GM12878 (cell line): ENCODE results near the gene ADPRS. TPM values are rescaled to one million over a fixed set of nuclear protein-coding genes. Genes with fewer than 3 reads are reported as not detected.

Experiments
- ATAC-seq: fragments of 200-7000 bp; cut with Tn5 transposase; 3 replicates; pipeline ENCODE4 v1.9.1; 2020; ENCODE audit warnings: mild to moderate bottlenecking, moderate library complexity
- BruUV-seq: library from RNA; stranded (reverse); fragments of 400-500 nt; replicated peaks from 2 replicates; lab custom pipeline; 2021; lab: Mats Ljungman, UMichigan
- CTCF ChIA-PET: fragments of 300-600 bp; sonication (Branson Sonifier 250); formaldehyde crosslinking; extraction: SDS; loops from one replicate; lab custom pipeline; 2021; ENCODE audit warnings: inconsistent platforms; lab: Yijun Ruan, JAX
- POLR2A ChIA-PET: fragments of 350-600 bp; formaldehyde crosslinking; extraction: SDS; loops from one replicate; lab custom pipeline; 2021; ENCODE audit warnings: inconsistent platforms; lab: Charles Lee
- RAD21 ChIA-PET: fragments of 300-600 bp; sonication (Branson Sonifier 250); formaldehyde crosslinking; loops from one replicate; lab custom pipeline; 2023; ENCODE audit warnings: antibody characterized with exemption; ENCODE audit not compliant: unreplicated experiment; lab: Charles Lee
- SMC1A ChIA-PET: fragments of 300-600 bp; sonication (Branson Sonifier 250); formaldehyde crosslinking; loops from one replicate; lab custom pipeline; 2023; ENCODE audit not compliant: unreplicated experiment, uncharacterized antibody; lab: Charles Lee
- DNase-seq: peaks from one replicate; pipeline ENCODE4 v3.0.0-alpha.2; 2011; ENCODE audit warnings: low read depth, low spot score
- FAIRE-seq: peaks from 3 replicates; lab custom pipeline; 2011; peaks lifted over from hg19 to GRCh38; lab: Jason Lieb, UNC
- H2AFZ ChIP-seq: 2 replicates; pipeline ENCODE4 v1.6.0; 2011; ENCODE audit warnings: low read depth, low read length, control low read depth; ENCODE audit not compliant: control insufficient read depth
- H3K27ac ChIP-seq: 2 replicates; pipeline ENCODE4 v1.5.1; 2011; ENCODE audit warnings: control low read depth; ENCODE audit not compliant: control insufficient read depth, insufficient read depth
- H3K27me3 ChIP-seq, 2 experiments: replicated peaks in 1 of 2; 2 replicates each; pipeline versions ENCODE4 v1.6.0 to v1.6.1; 2011; ENCODE audit warnings: low read length in 1 of 2; ENCODE audit not compliant: control insufficient read depth in 2 of 2, insufficient read depth in 2 of 2
- H3K36me3 ChIP-seq, 2 experiments: 2 replicates each; pipeline ENCODE4 v1.5.1; 2011; ENCODE audit warnings: low read length in 1 of 2; ENCODE audit not compliant: control insufficient read depth in 2 of 2, insufficient read depth in 2 of 2
- H3K4me1 ChIP-seq: 2 replicates; pipeline ENCODE4 v1.6.1; 2011; ENCODE audit warnings: mild to moderate bottlenecking, low read length, moderate library complexity, mixed read lengths; ENCODE audit not compliant: control insufficient read depth, insufficient read depth
- H3K4me2 ChIP-seq: 2 replicates; pipeline ENCODE4 v1.6.0; 2011; ENCODE audit warnings: control low read depth; ENCODE audit not compliant: control insufficient read depth, insufficient read depth
- H3K4me3 ChIP-seq: fragments of 200-600 bp; sonication (generic); 2 replicates; pipeline ENCODE4 v1.5.1; 2016
- H3K79me2 ChIP-seq: 2 replicates; pipeline ENCODE4 v1.6.0; 2011; ENCODE audit warnings: low read length; ENCODE audit not compliant: control insufficient read depth, insufficient read depth
- H3K9ac ChIP-seq: 2 replicates; pipeline ENCODE4 v1.8.0; 2011; ENCODE audit warnings: low read length, control low read depth, mixed read lengths; ENCODE audit not compliant: control insufficient read depth, insufficient read depth
- H3K9me3 ChIP-seq: replicated peaks from 3 replicates; pipeline ENCODE4 v1.5.1; 2011; ENCODE audit warnings: mild to moderate bottlenecking, low read length; ENCODE audit not compliant: control insufficient read depth, insufficient read depth
- H4K20me1 ChIP-seq: 2 replicates; pipeline ENCODE4 v1.6.0; 2011; ENCODE audit not compliant: control insufficient read depth, insufficient read depth
- CHD1 ChIP-seq: IDR thresholded peaks from 2 replicates; pipeline ENCODE4 v1.6.1; 2012; ENCODE audit warnings: low read depth, low read length, improper control_type of control experiment
- EZH2 ChIP-seq: IDR thresholded peaks from 2 replicates; pipeline ENCODE4 v1.6.1; 2012; ENCODE audit warnings: low read depth, mild to moderate bottlenecking, control low read depth, inconsistent platforms, low read length, borderline replicate concordance; ENCODE audit not compliant: control insufficient read depth
- NBN ChIP-seq: fragments of 450-650 bp; IDR thresholded peaks from 2 replicates; pipeline ENCODE4 v1.6.1; 2016
- WGBS: methylation state at CpG from one replicate; pipeline ENCODE4 v1.1.6; 2016; ENCODE audit warnings: low lambda C conversion rate; ENCODE audit not compliant: insufficient replicate concordance, insufficient coverage; ENCODE audit errors: missing lambda C conversion rate; 5-methylcytosine and 5-hydroxymethylcytosine counted together
- in situ Hi-C: fragments of 300-500 bp; cut with MboI; formaldehyde crosslinking; loops from 9 replicates; pipeline ENCODE4 v1.14.3; 2018; ENCODE audit warnings: mixed read lengths
- intact Hi-C: fragments of 100-400 bp; cut with micrococcal nuclease; formaldehyde crosslinking; loops from one replicate; pipeline ENCODE4 v1.14.2; 2022; ENCODE audit not compliant: unreplicated experiment
- polyA plus RNA-seq, 11 experiments: library from polyadenylated mRNA; depleted of rRNA in 4 of 11; unstranded in 6 of 11; stranded (reverse) in 5 of 11; fragments of >200 nt; fragmentation: Nextera tagmentation in 4 of 11; fragmentation: Illumina TruSeq in 1 of 11; extraction: Ambion mirVana in 4 of 11; extraction: Trizol in 1 of 11; gene quantifications; 1 replicate in 1 of 11; 2 replicates in 10 of 11; pipeline versions ENCODE4 v1.2.1 to v1.2.3, GENCODE V29; 2011 to 2016; ENCODE audit warnings: inconsistent platforms in 2 of 11, missing spikeins in 2 of 11, low read depth in 1 of 11
- total RNA-seq, 4 experiments: library from RNA; depleted of rRNA in 3 of 4; stranded (reverse); fragments of >200 nt in 3 of 4; fragmentation: Illumina TruSeq in 1 of 4; extraction: Trizol in 1 of 4; gene quantifications; 2 replicates each; pipeline versions ENCODE4 v1.2.1 to v1.2.3, GENCODE V29; 2013 to 2021

The ADPRS gene
- total and polyA plus RNA-seq, 10 of the 15 experiments (the other 5 are each of a cell fraction or from before 2014, with no cell fraction given): 7.6 to 57.6 (median 39.1) TPM

- no peaks in the 10 kb centered on the region for H3K79me2 ChIP-seq
- ChIA-PET RAD21 (interaction anchor here (0.8 to 1.1 kb wide), 2 partner anchors 37 to 52 kb away, joined by 3 read pairs; no protein-coding TSS in a partner anchor), CTCF (interaction anchor here (0.9 to 1.7 kb wide), 4 partner anchors 37 to 324 kb away, joined by 3 to 9 read pairs (median 4); no protein-coding TSS in a partner anchor), POLR2A (no interaction called here), SMC1A (interaction anchor here (1.5 kb wide), 1 partner anchor 37 kb away, joined by 5 read pairs; no protein-coding TSS in a partner anchor)
- peaks cover 5 to 11% of the 10 kb centered on the region in 2 experiments for H3K36me3 ChIP-seq
- WGBS: 85% methylated on average over 31 of the region's 33 CpGs
- intact Hi-C loops (loop anchor here (2.0 to 5.0 kb wide), 2 partner anchors 189 to 324 kb away; no protein-coding TSS in a partner anchor), in situ Hi-C loops (no loop called here)
- BruUV-seq: no TSS peak
- no peak for FAIRE-seq
- no peak overlapping the region for H2AFZ ChIP-seq
- TF ChIP-seq CHD1 (no peak), EZH2 (no peak), NBN (no peak)
- no peaks in the 10 kb centered on the region for H3K4me1 ChIP-seq
- DNase-seq: no peak
- H3K27ac ChIP-seq: no peak overlapping the region
- no peak overlapping the region for H3K9ac ChIP-seq
- no peaks in the 10 kb centered on the region for H3K9me3 ChIP-seq
- no peak overlapping the region for H3K4me2 ChIP-seq
- H3K4me3 ChIP-seq: no peak overlapping the region
- no peak for ATAC-seq
- no peaks in the 10 kb centered on the region for H3K27me3 ChIP-seq
- no peaks in the 10 kb centered on the region for H4K20me1 ChIP-seq
These were observed 9.2 kb downstream of the ADPRS start for GRCh38 chr1:36097693-36098585.
